ENCODE data around the gene IFT20.

IFT20 gene

DNA sequence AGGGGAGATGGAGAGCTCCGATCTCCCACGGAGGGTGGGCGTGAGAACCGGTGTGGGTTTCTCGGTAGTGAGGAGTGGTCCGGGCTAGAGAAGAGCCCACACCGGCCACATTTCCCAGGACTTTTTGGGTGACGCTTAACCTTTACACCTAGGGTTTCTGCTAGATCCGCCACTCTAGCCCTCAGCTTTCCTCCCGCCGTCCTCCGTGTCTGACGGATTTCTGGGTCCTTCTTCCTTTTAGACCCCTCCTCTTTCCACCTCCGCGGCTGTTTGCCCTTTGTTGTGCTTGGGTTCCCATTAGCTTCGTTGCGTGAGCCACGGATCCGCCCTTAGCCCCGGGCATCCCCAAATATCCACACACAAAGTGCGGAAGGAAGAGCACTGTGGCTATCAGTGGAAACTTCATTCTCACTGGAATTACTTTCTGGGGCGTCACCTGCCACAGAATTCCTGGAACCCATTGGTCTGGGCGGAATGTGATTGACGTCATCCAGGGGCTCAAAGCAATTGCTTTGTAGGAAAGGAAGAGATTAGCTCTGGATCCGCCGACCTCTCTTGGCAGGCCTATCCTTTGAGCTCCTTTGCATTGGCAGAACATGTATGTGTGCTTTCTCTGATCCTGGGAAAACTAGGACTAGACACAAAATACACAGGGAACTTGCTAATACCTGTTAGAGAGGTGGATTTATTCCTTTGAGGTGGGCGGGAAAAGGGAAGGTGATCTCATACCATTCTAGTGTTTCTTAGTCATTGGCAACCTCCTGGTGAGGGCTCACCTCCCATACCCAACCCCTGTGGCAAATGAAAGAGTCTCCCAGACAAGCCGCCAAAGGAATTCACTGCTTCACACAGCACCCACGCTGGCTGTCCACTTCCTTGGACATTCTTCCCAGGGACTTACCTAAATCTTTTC, 943 bp upstream of the IFT20 start:
- DNase-seq (ENCODE audit: low spot score), result peak; percentile 81

DNA sequence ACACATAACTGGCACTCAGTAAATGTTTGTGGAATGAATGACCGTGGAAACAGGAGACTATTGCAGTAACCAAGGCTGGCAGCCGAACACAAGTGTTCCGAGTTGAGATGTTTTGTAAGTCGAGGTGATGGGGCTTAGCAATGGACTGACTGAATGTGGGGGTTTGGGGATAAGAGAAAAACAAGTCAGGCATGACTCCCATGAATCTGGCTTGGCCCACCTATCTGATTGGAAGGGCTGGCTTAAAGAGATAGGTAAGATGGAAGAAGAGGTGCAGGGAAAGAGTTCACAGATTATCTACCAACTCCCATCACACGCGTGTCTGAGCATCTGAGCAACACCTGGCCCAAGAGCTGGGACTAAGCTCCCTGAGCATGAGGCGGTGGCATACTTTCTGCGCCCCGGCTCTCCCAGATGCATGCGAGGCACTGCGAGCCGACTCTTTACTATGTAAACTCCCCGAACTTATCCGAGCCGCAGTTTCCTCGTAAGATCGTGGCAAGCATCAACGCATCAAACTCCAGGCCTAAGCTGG, 539 bp downstream of the IFT20 start:
- no peak for DNase-seq (ENCODE audit: low spot score)

DNA sequence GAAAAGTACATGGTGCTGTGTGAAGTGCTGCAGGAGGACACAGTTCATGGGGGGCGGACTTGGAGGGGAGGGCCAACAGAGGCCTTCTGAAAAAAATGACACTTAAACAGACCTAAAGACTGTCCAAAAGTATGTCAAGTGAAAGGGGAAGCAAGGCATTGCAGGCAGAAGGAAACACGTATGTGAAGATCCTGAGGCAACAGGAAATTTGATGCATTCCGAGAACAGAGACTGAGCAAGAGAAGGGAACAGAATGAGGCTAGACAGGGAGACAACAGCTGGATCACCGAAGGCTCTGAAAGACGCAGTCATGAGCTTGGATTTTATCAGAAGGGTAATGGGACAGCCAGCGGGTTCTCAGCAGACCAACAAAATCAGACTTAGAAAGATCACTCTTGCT, 1.1 kb downstream of the IFT20 start:
- DNase-seq (ENCODE audit: low spot score), result no peak

DNA sequence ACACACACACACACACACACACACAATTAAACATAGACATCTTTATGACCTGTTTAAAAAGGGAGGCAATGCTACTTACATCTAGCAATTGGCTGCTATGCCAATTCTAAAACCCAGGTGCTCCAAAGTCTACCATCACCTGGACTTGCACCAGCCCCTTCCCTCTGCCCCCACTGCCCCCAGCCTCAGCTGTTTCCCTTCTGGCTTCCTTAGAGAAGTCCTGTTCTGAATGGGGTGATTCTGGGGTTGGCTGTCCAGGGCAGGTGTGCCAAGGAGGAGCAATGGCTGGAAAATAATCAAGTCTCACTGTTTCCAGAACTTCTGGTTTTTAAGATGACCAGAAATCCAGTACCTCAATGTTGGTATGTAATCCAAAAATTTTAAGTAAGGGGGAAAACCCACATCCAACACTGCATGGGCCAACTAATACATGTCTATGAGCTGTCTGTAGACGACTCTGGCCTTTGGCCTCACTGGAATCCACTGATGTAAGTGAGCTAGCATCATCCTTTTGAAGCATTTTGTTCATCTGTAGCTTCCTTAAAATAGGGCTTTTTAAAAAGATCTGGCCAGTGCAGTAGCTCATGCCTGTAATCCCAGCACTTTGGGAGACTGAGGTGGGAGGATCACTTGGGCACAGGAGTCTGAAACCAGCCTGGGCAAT, 2.1 kb downstream of the IFT20 start:
- no peak for DNase-seq (ENCODE audit: low spot score)

DNA sequence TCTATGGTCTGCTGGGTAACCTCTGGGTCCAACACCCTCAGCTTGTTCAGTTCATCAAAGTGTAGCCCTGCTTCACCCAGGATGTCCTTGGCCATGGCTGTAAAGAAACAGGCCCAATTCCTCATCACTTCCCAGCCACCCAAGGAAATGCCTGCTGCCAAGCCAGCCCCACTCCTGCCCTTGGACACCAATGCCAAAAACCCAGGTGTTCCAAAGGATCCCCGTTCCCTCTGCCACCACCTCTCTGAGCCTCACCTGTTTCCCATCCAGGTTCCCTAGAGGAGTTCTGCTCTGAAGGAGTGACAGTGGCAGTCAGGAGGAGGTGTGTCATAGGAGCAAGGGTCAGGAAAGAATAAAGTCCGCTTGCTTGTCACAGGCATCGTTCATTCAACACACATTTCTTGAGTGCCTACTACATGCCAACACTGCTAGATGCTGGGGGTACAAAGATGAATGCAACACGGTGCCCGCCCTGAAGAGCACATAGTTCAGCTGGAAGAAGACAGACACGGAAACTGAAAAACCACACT, 3.3 kb downstream of the IFT20 start:
- no peak for DNase-seq (ENCODE audit: low spot score)

DNA sequence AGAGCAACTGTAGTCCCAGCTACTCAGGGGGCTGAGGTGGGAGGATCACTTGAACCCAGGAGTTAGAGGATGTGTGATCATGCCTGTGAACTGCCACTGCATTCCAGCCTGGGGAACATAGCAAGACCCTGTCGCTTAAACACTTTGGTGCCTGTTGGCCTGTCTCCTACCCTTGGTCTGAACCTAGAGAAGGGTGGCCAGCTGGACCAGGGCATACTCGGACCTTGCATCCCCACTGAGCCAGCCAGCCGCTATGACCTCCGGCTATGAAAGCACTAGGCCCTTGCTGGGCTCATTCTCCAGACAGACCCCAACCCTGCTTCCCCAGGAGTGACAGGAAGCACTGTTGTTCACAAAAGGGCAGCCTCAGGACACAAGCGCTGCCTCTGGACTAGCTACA, 4.6 kb downstream of the IFT20 start:
- DNase-seq (ENCODE audit: low spot score), result no peak

DNA sequence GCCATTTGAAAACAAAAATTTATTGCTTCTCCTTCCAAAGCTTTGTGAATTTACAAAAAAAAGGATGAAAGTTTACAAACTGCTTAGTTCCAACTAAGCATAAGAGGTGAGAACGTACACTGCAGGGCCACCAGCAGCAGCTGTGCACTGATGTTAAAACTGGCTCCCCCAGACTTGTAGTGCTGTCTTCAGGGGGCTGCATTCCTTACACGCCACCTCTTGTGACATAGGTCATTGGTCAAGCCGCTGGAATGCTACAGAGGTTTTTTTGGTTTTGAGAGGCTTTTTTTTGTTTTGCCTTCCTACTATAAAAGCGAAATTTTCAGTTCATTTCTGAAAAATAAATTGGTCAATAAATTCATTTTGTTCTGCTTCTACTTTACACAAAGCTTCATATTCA, 6.9 kb downstream of the IFT20 start:
- no peak for DNase-seq (ENCODE audit: low spot score)

DNA sequence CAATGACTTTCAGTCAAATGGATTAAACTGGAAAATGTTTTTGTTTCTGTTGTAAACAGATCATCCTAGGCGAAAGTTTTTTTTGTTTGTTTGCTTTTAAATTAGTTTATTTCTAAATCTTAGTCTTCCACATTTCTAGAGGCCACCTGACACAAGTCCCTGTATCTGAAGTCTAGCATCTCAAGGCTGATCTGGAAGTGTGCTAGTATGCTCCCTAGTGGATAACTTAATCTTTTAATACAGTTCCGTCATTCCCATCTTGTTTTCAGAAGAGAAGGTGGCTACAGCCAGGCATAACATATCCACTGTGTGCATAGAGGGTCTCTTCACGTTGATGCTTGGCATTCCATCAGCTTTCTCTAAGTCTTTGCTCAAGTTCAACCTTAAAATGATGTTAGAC, 7.6 kb downstream of the IFT20 start:
- peak; percentile 26 for DNase-seq (ENCODE audit: low spot score)

DNA sequence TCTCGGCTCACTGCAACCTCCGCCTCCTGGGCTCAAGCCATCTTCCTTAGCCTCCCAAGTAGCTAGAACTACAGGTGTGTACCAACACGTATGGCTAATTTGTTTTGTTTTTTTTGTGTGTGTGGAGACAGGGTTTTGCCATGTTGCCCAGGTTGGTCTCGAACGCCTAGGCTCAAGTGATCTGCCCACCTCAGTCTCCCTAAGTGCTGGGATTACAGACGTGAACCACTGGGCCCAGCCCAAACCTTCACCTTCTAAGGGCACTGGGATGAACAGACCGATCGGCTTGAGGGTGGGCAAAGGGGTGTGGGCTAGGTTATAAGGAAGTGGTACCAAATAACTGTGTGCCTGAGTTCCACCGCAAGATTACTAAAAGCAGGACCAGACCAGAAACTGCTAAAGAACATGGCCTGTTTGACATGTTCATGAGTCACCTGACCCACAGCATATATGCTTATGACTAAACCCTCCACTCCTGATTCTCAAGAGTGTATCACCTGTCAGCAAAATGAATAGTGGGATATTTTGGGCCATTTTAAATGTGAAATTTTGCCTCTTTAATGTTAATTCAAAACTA, 8.2 kb downstream of the IFT20 start:
- no peak for DNase-seq (ENCODE audit: low spot score)

DNA sequence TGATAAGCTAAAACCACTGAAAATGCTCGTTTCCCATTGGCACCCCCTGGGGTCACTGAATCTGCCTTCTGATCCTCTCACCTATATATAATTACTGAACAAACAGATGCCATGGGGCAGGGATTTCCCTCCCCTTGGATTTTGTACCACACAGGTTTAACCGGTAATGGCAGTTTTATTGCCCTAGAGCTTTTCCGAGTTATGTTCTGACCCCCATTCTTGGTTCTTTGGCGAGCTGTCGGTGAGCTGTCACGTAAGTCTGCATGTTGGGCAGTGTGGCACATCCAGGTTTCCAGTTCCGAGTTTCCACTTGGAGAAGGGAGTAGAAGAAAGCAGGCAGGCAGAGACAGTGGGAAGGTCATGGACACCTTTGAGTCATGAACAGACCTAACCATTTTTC, 9.2 kb downstream of the IFT20 start:
- DNase-seq (ENCODE audit: low spot score), result no peak

DNA sequence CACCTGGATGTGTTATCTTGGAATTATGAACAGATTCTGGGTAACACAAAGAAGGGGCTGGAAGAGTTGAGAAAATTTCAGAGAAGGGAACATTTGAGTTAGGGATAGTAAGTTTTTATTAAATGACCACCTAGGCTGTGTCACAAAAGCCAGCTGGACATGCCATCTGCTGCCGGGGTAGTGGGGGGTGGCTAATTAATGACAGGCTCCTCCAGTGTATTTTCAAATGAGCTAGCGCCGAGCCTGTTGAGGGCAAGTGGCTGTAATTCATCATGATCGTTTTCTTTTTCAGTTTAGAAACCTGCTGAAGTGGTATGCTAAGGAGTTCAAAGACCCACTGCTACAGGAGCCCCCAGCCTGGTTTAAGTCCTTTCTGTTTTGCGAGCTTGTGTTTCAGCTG, 10.1 kb downstream of the IFT20 start:
- no peak for DNase-seq (ENCODE audit: low spot score)

DNA sequence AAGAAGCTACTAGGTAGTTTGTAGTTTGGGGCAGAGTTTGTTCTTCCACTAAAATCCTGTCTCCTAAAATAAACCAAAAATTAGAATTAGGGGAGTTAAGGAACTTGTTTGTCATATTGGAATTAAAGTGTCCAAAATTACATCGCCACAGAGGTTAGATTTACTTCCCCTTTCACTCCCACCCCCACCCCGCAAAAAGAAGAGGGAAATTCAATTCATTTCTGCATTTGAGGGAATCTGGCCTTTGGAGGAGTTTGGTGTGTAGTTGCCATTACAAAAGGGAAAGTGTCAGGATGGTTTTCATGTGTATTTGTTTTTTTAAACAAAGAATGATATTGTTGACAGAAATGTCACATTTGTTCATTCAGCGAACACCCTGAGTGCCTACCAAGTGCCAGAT, 10.5 kb downstream of the IFT20 start:
- no peak for DNase-seq (ENCODE audit: low spot score)

DNA sequence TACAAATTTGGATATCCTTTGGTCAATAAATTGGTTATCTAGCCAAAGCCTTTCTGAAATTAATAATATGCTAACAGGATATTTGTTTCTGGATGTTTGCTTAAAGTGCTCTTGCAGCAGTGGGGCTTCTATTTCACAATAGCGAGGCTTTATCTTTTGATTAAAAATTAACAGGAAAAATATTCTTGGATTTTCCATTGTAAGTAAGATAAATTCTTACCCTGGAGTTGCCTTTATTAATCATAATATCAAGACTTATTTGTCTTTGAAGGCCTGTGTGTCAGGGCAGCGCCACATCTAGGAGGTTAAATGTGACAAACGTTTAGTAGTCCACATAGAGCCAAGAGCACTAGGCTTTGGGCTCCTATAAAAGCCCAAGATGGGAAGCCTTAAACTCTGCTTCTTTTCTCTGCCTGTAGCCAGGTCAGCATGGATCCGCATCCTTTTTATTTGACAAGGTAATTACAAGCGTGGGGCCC, 11.0 kb downstream of the IFT20 start:
- no peak for DNase-seq (ENCODE audit: low spot score)

DNA sequence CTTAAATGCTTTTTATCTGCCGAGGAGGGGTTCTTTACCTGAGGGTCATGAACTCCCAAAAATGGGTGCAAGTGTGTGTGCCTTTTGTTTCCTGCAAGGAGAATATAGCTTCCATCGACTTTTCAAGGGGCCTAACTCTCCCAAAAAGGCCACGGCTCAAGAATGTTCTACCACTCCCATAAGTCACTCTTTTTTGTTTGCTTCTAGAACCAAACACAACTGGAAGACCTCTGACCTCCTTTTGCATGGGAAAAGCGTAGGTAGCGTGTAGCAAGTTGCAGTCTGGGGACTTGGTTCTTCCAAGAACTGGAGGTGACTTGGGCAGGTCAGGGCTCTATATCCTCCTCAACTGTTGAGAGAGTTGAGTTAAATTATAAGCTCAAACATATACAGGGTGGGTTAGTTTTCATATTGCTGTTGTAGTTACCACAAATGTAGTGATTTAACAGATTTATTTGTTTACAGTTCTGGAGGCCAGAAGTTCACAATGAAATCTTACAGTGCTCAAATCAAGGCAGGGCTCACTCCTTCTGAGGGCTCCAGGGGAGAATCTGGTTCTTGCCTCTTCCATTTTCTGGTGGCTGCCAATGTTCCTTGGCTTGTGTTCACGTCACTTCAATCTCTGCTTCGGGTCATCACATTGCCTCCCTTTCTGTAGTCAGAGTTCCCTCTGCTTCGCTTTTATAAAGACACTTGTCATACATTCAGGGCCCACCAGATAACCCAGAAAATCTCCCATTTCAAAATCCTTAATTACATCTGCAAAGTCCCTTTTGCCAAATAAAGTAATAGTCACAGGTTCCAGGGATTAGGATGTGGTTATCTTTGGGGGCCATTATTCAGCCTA, 14.8 kb downstream of the IFT20 start:
- DNase-seq (ENCODE audit: low spot score), result no peak

DNA sequence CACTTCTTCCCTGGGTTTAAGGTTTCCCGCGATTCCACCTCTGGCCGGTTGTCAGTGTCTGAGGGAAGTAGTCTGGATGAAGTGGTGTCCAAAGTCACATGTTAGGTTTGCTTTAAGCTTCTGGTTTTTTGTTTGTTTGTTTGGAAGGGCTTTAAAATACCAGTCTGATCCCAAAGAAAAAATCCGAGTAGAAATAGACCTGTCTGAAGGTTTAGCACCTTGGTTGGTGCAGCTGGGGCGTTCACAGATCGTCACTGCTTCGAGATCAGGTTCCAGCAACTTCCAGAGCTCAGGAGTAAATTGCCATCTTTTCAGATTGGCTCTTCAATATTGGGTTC, 15.7 kb downstream of the IFT20 start:
- DNase-seq (ENCODE audit: low spot score), result no peak

DNA sequence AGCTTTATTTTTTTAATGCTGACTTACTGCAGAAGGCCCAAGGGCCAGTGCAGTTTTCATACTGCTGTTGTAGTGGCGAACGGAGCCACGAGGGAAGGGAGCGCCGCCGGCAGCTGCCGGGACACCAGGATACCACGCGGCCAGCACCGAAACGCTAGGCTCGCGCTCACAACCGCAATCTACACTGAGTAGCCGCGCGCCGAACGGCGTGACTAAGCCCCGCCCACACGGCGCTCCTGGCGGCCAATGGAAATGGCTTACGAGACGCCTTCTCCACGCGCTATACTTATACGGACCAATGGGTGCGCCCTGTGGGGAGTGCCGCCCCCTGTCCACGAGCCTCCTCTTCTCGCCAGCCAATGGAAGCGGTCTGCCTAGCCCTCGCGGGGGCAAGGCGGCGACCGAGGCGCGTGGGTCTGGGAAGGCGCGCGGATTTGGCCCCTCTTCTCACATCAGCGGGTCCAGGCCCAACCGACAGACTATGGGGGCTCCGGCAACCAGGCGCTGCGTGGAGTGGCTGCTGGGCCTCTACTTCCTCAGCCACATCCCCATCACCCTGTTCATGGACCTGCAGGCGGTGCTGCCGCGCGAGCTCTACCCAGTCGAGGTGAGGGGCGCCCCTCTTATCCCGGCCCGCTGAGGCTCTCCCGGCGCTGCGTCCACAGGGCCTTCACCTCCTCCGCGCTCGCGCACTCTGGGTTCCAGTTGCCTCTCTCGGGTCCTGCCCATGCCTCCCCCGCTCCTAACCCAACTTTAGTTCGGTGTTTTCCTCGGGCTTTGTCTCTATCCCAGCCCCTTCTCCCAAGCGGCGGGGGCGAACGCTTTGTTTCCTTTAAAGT, 16.3 kb downstream of the IFT20 start, which contains the start of gene TMEM97:
TSS of gene TMEM97 (plus strand) at position 442 of the 839 bp plus-strand sequence. CDS start at position 482, 40 bp downstream.
- peak; percentile 97 for DNase-seq (ENCODE audit: low spot score)

DNA sequence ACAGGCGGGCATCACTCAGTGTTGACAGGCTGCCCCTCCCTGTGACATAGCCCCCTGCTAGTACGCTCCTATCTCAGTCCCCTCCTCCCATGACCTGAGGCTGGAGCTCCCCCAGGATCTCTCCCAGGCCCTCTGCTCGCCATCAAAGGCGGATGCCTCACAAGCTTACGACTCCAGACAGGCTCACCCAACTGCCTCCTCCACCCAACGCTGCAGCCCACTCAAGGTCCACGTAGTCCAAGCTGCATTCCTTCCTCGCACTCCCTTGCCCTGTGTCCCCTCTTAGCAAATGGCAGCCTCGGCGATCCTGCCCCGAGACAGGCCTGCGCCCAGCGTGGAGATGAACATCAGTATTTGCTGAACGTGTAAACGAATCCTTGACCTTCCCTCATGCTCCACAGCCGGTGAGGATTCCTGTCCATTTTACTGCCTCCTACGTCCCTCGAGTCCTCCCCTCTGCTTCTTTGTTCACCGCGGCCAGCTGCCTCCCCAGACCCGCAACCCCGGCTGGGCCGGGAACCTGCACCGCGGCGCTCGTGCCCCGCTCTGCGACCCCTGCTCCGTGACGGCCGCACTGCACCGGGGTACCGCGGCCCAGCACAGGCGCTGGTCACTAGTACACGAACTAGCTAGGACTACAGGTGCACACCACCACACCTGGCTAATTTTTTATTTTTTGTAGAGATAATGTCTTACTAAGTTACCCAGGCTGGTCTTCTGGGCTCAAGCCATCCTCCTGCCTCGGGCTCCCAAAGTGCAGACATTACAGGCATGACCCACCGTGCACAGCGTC, 17.1 kb downstream of the IFT20 start:
- DNase-seq (ENCODE audit: low spot score), result no peak

DNA sequence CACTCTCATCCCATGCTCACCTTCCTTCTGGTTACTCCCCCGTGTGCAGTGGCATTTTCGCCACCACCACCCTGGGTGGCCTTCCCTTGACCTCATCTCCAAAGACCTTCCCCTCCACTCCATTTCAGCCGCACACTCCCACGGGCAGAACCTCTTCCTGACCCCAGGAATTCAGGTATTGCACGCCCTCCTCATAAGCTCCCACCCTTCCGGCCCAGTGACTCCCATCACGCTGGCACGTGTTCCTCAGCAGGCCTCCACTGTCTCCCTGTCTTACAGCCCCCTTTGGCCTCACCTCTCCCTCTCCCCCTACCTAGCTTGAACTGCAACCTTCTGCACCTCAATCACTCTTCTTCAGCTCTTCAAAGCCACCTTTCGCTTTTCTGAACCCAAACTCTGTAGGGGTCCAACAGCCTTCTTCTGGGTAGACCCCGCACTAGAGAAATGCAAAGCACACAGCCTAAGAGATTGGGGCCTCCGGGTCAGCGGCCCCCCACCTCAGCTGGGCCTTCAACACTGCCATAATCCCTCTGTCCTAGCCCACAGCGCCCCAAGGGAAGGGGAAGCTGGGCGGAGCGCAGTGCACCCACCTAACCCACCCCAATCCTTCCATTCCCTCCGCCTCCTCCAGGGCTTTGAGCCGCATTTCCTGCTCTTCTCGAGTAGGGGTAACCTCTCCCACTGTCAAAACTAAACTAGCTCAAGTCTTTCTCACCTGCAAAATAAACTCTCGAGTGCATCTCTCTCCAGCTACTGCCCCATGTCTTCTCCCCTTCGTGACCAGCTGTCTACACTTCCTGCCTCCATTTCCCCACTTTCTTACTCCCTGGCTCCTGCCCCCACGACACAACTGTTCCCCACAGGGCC, 17.9 kb downstream of the IFT20 start:
- DNase-seq (ENCODE audit: low spot score), result no peak

All from AG08395 (cell line).